ENCODE data around the gene CD68.

DNA sequence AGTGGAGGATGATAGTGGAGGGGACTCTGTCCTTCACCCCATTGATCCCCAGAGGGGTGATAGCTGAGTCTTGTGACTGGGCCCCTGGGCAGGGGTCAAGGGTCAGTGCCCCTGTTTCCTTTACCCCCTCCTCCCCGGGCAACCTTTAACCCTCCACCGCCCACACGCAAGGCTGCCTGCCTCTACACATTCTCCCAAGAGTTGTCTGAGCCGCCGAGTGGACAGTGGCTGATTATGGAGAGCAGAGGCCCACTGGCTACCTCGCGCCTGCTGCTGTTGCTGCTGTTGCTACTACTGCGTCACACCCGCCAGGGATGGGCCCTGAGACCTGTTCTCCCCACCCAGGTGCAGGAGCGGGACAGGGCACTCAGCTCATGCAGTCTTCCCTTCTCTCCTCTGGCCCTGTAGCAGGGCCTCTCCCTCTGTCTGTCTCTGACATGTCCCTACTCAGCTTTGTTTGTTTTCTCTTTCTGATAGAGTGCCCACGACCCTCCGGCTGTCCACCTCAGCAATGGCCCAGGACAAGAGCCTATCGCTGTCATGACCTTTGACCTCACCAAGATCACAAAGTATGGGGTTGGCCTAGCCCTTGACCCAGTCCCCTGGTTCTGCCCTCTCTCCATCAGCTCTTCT, 50.6 kb downstream of the CD68 start, which contains the start of gene SHBG:
- TF ChIP-seq, protein P1, sequence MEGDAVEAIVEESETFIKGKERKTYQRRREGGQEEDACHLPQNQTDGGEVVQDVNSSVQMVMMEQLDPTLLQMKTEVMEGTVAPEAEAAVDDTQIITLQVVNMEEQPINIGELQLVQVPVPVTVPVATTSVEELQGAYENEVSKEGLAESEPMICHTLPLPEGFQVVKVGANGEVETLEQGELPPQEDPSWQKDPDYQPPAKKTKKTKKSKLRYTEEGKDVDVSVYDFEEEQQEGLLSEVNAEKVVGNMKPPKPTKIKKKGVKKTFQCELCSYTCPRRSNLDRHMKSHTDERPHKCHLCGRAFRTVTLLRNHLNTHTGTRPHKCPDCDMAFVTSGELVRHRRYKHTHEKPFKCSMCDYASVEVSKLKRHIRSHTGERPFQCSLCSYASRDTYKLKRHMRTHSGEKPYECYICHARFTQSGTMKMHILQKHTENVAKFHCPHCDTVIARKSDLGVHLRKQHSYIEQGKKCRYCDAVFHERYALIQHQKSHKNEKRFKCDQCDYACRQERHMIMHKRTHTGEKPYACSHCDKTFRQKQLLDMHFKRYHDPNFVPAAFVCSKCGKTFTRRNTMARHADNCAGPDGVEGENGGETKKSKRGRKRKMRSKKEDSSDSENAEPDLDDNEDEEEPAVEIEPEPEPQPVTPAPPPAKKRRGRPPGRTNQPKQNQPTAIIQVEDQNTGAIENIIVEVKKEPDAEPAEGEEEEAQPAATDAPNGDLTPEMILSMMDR (IDR thresholded peaks at IDR 0.05), result no peak
- no peak for TF ChIP-seq POLR2A (IDR thresholded peaks at IDR 0.05)
